AG10803 (cell line): ENCODE results near the gene DBN1.

Experiments used
- DNase-seq: peaks from one replicate; pipeline ENCODE4 v3.0.0; 2010; ENCODE audit warnings: low read depth
- H3K4me3 ChIP-seq: 2 replicates; pipeline ENCODE4 v1.5.1; 2011; ENCODE audit warnings: mild to moderate bottlenecking, low read length, control low read depth
- CTCF ChIP-seq: conservative IDR thresholded peaks from 2 replicates; pipeline ENCODE4 v1.5.1; 2011; ENCODE audit warnings: mild to moderate bottlenecking, low read length, control low read depth, inconsistent platforms

The DBN1 gene

GRCh38 chr5:177453852-177454396 lies 19.5 kb downstream of the DBN1 start:
- TF ChIP-seq CTCF: no peak
- peak overlapping the region; percentile 37 for H3K4me3 ChIP-seq
- DNase-seq: no peak

- H3K4me3 ChIP-seq: no peak overlapping the region
- no peak for TF ChIP-seq CTCF
- no peak for DNase-seq
These were observed 20.5 kb downstream of the DBN1 start for GRCh38 chr5:177452688-177453638.

GRCh38 chr5:177450667-177451424 lies 22.6 kb downstream of the DBN1 start:
- DNase-seq: no peak
- TF ChIP-seq CTCF: no peak
- no peak overlapping the region for H3K4me3 ChIP-seq

GRCh38 chr5:177449140-177450061 lies 24.0 kb downstream of the DBN1 start:
- no peak for DNase-seq
- no peak overlapping the region for H3K4me3 ChIP-seq
- TF ChIP-seq CTCF: no peak

GRCh38 chr5:177448244-177448950 lies 25.0 kb downstream of the DBN1 start:
- DNase-seq: no peak
- no peak overlapping the region for H3K4me3 ChIP-seq
- no peak for TF ChIP-seq CTCF

- DNase-seq: peak; percentile 81
- peak; percentile 7 for TF ChIP-seq CTCF
- peak overlapping the region; percentile 46 for H3K4me3 ChIP-seq
These were observed 25.7 kb downstream of the DBN1 start for GRCh38 chr5:177447611-177448243.
